GM19324 (cell line): ENCODE data around the gene UQCC5.

Experiments
- ATAC-seq: cut with Tn5 transposase; IDR thresholded peaks from one replicate; pipeline ENCODE4 v1.9.1; 2021; ENCODE audit warnings: mild to moderate bottlenecking, moderate library complexity; ENCODE audit not compliant: unreplicated experiment, low FRiP score

Gene UQCC5

GRCh38 chr3:52536369-52537164 lies at the start of gene UQCC5:
UQCC5 (plus strand) TSS chr3:52536605; CDS start chr3:52536756, 151 bp downstream.
- peak; percentile 91 for ATAC-seq

- no peak for ATAC-seq
Measured at GRCh38 chr3:52487050-52487787, 49.2 kb upstream of the UQCC5 start.

DNA sequence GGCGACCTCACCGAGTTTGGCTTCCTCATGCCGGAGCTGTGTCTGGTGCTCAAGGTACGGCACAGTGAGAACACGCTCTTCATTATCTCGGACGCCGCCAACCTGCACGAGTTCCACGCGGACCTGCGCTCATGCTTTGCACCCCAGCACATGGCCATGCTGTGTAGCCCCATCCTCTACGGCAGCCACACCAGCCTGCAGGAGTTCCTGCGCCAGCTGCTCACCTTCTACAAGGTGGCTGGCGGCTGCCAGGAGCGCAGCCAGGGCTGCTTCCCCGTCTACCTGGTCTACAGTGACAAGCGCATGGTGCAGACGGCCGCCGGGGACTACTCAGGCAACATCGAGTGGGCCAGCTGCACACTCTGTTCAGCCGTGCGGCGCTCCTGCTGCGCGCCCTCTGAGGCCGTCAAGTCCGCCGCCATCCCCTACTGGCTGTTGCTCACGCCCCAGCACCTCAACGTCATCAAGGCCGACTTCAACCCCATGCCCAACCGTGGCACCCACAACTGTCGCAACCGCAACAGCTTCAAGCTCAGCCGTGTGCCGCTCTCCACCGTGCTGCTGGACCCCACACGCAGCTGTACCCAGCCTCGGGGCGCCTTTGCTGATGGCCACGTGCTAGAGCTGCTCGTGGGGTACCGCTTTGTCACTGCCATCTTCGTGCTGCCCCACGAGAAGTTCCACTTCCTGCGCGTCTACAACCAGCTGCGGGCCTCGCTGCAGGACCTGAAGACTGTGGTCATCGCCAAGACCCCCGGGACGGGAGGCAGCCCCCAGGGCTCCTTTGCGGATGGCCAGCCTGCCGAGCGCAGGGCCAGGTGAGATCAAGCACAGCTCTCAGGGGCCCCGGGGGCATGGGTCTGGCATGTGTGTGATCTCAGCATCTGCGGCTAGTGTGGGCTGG lies 48.4 kb upstream of the UQCC5 start:
- ATAC-seq, result no peak

DNA sequence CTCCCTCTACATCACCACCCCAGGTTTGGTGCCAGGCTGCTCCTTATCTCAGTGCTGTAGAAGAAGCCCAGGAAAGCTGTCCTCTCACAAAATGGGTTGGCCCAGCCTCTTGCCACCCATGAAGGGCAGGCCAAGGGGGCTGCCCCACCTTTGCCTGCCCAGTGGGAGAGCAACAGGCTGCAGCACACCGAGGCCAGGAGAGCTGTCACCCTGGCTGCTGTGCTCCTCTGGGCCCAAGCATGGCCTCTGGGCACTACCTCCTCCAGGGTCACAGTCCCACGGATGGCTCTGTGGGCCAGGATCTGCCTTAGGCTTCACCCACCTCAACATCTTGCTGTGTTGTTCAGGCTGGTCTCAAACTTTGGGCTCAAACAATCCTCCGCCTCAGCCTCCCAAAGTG lies 47.7 kb upstream of the UQCC5 start:
- no peak for ATAC-seq

DNA sequence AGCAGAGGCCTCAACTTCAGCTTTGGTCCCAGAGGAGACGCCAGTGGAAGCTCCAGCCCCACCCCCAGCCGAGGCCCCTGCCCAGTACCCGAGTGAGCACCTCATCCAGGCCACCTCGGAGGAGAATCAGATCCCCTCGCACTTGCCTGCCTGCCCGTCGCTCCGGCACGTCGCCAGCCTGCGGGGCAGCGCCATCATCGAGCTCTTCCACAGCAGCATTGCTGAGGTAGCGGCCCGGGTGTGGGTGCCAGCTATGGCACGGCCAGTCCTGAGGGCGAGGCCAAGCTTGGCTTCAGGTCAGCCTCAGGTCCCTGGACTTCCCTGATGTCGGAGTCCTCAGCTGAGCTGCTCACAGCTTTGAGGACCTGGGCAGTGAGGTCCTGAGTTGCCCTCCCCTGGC lies 47.0 kb upstream of the UQCC5 start:
- no peak for ATAC-seq

- ATAC-seq, result no peak
Measured at GRCh38 chr3:52490035-52490938, 46.1 kb upstream of the UQCC5 start.

DNA sequence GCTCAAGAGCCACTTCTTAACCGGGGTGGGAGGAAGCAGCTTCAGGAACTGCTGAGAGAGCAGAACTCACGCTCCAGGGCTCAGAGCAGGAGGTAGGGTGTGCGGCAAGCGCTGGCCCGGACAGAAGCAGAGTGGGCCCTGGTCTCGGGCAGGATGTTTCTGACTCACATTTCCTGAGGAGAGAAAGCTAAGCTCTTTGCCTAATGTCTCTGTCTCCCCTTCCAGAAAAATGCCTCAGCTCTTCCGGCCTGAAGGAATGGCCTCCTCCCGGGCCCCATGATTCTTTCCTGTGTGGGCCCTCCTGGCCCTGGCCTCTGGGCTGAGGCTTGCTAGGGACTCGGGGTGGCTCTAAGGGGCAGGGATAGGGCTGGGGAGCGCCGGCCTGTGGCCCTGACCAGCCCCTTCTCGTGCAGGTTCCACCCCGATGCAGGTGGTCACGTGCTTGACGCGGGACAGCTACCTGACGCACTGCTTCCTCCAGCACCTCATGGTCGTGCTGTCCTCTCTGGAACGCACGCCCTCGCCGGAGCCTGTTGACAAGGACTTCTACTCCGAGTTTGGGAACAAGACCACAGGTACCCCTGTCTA lies 45.4 kb upstream of the UQCC5 start:
- no peak for ATAC-seq

- ATAC-seq, result no peak
Measured at GRCh38 chr3:52492059-52492458, 44.3 kb upstream of the UQCC5 start.

GRCh38 chr3:52493232-52494017 lies 43.0 kb upstream of the UQCC5 start:
- no peak for ATAC-seq

DNA sequence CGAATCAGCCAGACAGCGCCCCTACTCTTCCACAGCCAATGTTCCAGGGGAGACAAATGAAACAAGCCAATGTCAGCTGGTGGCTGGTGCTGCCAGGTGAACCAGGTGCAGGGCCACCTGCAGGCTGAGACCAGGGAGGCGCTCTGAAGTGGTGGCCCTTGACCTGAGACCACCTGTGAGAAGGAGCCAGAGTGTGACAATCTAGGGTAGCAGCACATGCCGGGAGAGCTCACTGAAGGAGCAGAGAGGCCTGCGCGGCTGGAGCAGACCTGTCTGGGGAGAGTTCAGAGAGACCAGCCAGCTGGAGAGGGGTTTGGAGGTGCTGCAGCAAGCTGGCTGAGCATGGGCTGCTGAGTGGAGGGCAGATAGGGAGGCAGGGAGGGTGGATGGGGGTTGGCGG lies 42.0 kb upstream of the UQCC5 start:
- ATAC-seq, result no peak

DNA sequence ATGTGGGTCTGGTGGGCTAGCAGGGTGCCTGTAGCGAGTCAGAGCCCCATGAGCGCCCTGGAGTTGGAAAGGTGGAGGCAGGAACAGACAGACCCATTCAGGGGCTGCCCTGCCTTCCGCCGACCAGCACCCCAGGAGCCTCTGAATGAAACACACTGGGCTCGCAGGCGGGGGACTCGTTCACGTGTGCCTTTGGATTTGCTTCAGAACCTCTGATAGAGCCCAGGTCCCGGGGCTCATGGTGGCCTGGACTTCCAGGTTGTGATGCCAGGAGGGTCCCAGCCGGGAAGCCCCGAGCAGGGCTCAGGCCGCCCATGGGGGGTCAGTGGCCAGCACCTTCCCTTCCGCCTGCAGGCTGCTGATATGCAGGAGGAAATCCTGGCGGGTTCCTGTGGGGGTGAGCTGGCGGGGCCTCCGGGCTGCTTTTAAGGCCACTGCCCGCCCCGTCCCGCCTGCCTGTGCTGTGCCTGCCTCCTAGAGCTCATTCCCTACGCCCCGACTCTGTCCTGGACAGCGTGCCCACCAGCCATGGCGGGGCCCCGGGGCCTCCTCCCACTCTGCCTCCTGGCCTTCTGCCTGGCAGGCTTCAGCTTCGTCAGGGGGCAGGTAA lies 41.4 kb upstream of the UQCC5 start, which contains the start of gene STAB1:
TSS of gene STAB1 (plus strand) at position 453 of the 610 bp plus-strand sequence. CDS start at position 529, 76 bp downstream.
- no peak for ATAC-seq

DNA sequence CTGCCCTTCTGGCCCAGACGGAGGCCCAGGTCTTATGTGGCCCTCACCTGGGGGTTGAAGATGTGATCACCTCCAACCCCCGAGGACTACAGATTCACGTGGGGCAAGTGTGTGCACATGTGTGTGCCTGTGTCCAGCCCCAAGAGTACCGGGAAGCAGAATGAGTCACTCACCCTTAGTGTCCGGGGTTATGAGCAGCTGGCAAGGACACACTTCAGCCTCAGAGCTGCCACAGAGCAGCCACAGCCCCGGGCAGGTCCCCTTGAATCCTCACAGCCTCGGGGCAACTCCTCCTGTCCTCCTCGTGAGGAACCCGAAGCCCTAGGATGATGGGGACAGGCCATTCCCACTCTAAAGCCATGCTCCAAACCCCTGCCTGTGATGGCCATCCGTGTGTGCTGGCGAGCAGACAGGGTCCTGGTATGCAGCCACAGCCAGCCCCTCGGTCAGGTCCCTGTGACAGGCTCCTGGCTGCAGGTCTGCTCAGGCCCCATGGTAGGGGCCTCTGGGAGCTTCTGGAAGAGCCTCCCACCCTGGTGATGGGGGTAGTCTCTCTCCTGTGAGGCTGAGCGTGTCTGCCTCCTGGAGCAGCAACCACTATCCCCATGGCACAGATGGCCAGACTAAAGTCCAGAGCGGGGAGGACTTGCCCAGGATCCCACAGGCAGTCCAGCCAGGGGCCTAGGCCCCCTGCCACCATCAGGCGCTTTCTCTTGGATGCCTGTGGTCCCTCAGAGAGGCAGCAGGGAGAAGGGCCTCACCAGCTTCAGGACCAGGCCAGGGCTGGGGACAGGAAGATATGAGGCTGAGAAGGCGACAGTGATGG lies 40.4 kb upstream of the UQCC5 start:
- ATAC-seq, result no peak

DNA sequence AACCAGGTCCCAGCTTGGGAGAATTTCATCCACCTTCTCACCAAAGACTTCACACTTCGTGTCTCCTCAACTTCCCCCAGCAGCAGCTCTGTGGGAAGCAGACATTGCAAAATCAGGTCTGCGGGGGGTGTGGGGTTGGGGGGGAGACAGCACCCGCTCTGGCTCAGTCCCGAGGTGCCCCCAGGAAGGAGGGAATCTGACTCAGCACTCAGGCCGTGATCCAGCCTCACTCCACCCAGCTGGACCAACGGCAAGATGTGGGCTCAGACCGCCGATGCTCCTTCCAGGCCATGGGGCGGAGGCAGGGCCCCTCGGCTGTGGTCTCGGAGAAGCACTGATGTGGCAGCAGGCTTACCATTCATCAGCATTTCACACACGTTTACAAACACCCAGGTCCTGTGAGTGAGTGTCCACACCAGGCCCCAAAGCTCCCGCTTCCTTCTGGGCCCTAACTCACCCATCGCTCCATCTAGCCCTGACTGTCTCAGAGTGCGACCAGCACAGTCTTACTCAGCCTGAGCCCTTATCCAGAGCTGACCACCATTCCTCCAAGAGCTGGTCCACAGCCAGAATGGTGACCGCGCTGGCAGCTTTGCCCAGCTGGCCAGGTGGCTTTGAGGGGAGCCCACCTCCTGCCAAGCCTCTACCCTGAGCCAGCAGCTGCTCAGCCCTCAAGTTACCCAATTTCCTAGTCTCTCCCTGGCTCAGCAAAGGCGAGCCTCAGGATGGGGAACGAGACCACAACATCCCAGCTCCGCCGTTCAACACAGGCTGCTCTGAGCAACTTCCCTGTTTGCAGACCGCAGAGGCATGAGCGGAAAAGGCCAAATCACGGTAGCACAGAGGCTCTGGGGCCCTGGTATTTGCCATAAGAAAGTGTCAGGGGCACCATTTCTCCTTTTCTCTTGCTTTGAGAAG lies 38.0 kb upstream of the UQCC5 start:
- ATAC-seq, result no peak

DNA sequence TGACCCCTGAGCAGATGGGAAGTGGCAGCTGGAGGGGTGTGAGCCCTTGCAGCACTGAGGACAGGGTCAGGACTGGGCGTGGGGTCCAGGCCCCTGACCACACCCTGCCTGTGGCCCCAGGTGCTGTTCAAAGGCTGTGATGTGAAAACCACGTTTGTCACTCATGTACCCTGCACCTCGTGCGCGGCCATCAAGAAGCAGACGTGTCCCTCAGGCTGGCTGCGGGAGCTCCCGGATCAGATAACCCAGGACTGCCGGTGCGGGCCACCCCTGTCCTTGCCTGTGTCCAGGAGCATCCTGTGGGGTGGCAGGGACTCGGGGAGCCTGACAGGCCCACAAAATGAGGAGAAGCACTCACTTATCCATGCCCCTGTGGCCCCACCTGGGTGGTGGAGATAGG lies 35.4 kb upstream of the UQCC5 start:
- ATAC-seq, result no peak

DNA sequence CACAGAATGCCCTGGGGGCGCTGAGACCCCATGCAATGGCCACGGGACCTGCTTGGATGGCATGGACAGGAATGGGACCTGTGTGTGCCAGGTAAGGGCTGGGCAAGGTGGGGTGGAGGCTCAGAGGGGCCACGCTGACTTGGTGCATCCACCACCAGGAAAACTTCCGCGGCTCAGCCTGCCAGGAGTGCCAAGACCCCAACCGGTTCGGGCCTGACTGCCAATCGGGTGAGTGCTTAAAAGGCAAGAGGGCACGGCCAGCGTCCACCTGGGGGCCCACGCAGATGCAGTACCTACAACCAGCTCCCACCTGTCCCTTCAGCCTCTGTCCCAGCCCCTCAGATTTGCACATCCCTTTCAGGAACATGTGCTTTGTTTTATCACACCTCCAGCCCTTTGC lies 34.4 kb upstream of the UQCC5 start:
- ATAC-seq, result no peak

DNA sequence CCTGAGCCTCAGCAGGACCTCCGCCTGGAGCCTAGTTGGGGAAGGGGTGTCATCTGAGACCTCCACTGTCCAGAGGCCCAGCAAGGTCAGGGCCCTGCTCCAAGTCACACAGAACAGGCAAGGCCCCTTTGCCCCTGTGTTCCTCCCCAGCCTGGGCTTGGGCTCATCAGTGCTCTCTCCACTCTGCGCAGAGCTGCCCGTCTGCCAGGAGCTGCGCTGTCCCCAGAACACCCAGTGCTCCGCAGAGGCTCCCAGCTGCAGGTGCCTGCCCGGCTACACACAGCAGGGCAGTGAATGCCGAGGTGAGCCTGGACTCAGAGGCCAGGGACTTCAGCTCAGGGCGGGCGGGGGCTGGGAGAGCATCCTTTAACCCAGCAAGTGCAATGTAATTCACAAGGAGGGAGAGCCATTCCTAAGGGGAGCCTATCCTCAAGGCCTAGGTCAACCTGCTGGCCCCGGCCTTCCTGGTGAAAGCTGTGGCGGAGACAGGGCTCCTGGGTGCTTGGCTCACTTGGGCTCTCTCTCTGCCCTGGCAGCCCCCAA lies 33.5 kb upstream of the UQCC5 start:
- ATAC-seq, result no peak
